Tibial nerve (tissue), 4 donors: ENCODE measurements around the gene NEDD9. TPM values are rescaled to one million over a fixed set of nuclear protein-coding genes. Genes with fewer than 3 reads are reported as not detected.

ENCODE experiments used
- DNase-seq, 2 donors: peaks; one replicate each; pipeline ENCODE4 v3.0.0-alpha.2; 2019; ENCODE audit warnings: low spot score in 2 of 2
- H3K27ac ChIP-seq, 4 donors: fragments of 200-600 bp; sonication (generic) in 3 of 4; one replicate each; pipeline ENCODE4 v1.5.1; 2017 to 2019; ENCODE audit warnings: mild to moderate bottlenecking in 1 of 4
- H3K27me3 ChIP-seq, 2 donors: fragments of 200-600 bp; sonication (generic) in 1 of 2; one replicate each; pipeline versions ENCODE4 v1.5.1 to v1.6.0; 2017 to 2019
- H3K36me3 ChIP-seq, 3 donors: fragments of 200-600 bp; sonication (generic); one replicate each; pipeline ENCODE4 v1.5.1; 2018 to 2019
- H3K4me1 ChIP-seq, 4 donors: fragments of 200-600 bp; sonication (generic) in 3 of 4; one replicate each; pipeline ENCODE4 v1.5.1; 2017 to 2019
- H3K4me3 ChIP-seq, 4 donors: fragments of 200-600 bp; sonication (generic) in 3 of 4; one replicate each; pipeline ENCODE4 v1.5.1; 2017 to 2019; ENCODE audit warnings: mild to moderate bottlenecking in 1 of 4, moderate library complexity in 1 of 4
- H3K9me3 ChIP-seq, 4 donors: fragments of 200-600 bp; sonication (generic) in 3 of 4; one replicate each; pipeline ENCODE4 v1.5.1; 2017 to 2019
- EP300 ChIP-seq, 2 donors: sonication (generic); formaldehyde crosslinking; IDR thresholded peaks; one replicate each; pipeline ENCODE4 v1.6.1; 2017; ENCODE audit warnings: antibody characterized with exemption in 2 of 2, mild to moderate bottlenecking in 1 of 2
- POLR2A ChIP-seq, 2 donors: fragments of 450-650 bp; IDR thresholded peaks; one replicate each; pipeline ENCODE4 v1.6.1; 2017; ENCODE audit warnings: antibody characterized with exemption in 2 of 2, mild to moderate bottlenecking in 2 of 2, moderate library complexity in 2 of 2
- WGBS, 2 donors: methylation state at CpG; one replicate each; pipeline ENCODE4 v1.1.5; 2018; 5-methylcytosine and 5-hydroxymethylcytosine counted together
- total RNA-seq, 4 donors: library from RNA; depleted of rRNA; stranded (reverse); fragments of >200 nt; gene quantifications; one replicate each; pipeline ENCODE4 v1.1.0, GENCODE V29; 2016
- TF ChIP-seq, protein P1 (sequence below), 5 experiments: fragments of 200-600 bp in 3 of 5; fragments of 450-650 bp in 2 of 5; sonication (generic) in 3 of 5; IDR thresholded peaks; one replicate each; pipeline ENCODE4 v1.5.1; 2016 to 2019; ENCODE audit warnings: antibody characterized with exemption in 5 of 5, mild to moderate bottlenecking in 3 of 5, moderate library complexity in 2 of 5

NEDD9 gene
- total RNA-seq, 4 donors from 2014 or later = 107 to 205 (median 130) TPM

DNA sequence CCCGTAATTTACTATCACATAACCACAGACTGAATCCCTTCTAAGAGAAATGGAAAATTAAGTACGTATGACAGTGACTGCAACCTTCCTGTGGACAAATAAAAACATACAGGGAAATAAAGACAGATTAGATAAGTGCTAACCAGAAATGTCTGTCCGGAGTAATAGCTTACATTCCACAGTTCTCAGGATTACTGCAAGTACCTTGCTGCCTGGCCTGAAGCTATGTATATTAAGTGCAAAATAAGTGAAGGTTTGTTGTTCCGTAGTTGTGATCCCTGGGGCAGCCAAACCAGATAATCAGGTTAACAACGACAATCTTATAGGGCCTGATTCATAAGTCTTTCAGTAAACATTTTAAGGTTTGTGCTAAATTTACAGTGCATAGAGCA is 2.8 kb downstream of the NEDD9 start:
- peak overlapping the region; percentile 43 to 72 (median 62) for H3K4me3 ChIP-seq
- 64 to 68% methylated on average over 5 of the region's 5 CpGs for WGBS, 2 donors
- H3K4me1 ChIP-seq = peaks cover 0 to 50% (median 21%) of the 10 kb centered on the region in 4 donors
- H3K36me3 ChIP-seq = no peaks in the 10 kb centered on the region
- H3K9me3 ChIP-seq = no peaks in the 10 kb centered on the region
- peak overlapping the region; percentile 73 to 96 (median 86) for H3K27ac ChIP-seq
- H3K27me3 ChIP-seq = no peaks in the 10 kb centered on the region
- TF ChIP-seq EP300 (IDR thresholded peaks at IDR 0.05) = no peak
- TF ChIP-seq, protein P1, sequence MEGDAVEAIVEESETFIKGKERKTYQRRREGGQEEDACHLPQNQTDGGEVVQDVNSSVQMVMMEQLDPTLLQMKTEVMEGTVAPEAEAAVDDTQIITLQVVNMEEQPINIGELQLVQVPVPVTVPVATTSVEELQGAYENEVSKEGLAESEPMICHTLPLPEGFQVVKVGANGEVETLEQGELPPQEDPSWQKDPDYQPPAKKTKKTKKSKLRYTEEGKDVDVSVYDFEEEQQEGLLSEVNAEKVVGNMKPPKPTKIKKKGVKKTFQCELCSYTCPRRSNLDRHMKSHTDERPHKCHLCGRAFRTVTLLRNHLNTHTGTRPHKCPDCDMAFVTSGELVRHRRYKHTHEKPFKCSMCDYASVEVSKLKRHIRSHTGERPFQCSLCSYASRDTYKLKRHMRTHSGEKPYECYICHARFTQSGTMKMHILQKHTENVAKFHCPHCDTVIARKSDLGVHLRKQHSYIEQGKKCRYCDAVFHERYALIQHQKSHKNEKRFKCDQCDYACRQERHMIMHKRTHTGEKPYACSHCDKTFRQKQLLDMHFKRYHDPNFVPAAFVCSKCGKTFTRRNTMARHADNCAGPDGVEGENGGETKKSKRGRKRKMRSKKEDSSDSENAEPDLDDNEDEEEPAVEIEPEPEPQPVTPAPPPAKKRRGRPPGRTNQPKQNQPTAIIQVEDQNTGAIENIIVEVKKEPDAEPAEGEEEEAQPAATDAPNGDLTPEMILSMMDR (IDR thresholded peaks at IDR 0.05) = no peak
- no peak for TF ChIP-seq POLR2A (IDR thresholded peaks at IDR 0.05)
- DNase-seq = no peak

DNA sequence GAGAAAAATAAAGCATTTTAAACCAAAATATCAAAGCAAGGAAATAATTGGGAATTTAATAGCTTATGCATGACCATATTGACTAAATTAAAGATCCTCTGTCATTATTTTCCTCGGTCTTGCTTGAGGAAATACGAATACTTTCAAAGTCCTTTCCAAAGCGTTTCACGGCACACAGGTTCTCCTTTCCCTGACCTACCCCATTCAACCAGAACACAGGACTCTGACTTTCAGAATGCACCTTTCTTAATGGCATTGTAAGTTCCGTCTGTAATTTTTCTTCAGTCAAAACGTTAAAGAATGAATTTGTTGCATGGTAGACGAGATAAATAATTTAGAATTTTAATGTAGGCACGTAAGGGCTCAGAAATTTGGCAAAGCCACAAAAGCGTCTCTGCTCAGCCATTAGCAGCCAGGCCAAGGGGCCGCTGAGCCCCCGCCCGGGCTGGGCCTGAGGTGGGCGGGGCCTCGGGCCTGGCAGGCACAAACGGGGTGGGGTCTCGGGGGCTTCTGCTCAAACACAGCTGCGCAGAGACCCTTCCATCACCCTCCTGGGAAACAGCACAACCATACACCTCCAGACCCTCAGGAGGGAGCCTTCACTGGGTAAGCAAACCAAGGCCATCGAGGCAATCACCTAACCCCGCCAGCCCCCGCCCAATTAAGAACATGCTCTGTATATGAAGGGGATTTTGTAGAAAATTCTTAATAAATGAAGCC is 3.4 kb downstream of the NEDD9 start:
- WGBS, 2 donors = 40 to 43% methylated on average over 20 of the region's 20 CpGs
- peak overlapping the region; percentile 43 to 72 (median 62) for H3K4me3 ChIP-seq
- no peaks in the 10 kb centered on the region for H3K36me3 ChIP-seq
- peak overlapping the region; percentile 73 to 96 (median 86) for H3K27ac ChIP-seq
- no peaks in the 10 kb centered on the region for H3K9me3 ChIP-seq
- H3K4me1 ChIP-seq = peaks cover 0 to 55% (median 24%) of the 10 kb centered on the region in 4 donors
- DNase-seq = no peak
- TF ChIP-seq EP300 (IDR thresholded peaks at IDR 0.05) (peak in 1 of 2 donors; percentile 28), POLR2A (IDR thresholded peaks at IDR 0.05) (peak in 1 of 2 donors; percentile 21)
- TF ChIP-seq, protein P1 (IDR thresholded peaks at IDR 0.05) = no peak
- H3K27me3 ChIP-seq = no peaks in the 10 kb centered on the region

DNA sequence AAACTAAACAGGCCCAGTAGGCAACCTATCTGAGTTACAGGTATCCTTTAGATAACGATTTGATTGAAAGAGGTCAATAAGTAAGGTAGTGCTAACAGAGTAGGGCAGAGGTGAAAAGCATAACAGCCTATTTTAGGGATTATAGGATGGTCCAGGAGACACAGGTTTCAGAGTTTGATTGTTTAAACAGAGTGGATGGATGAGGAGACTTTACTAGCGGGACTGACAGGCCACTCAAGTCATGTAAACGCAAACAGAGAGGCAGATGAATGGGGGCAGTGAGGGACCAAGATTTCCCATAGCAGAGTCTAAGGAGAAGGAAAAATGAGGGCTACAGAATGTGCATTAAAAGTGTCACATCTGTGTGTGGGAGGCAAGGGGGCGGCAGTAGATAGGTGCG is 4.8 kb downstream of the NEDD9 start:
- TF ChIP-seq, protein P1 (IDR thresholded peaks at IDR 0.05) = no peak
- TF ChIP-seq EP300 (IDR thresholded peaks at IDR 0.05) (no peak), POLR2A (IDR thresholded peaks at IDR 0.05) (no peak)
- Histone ChIP-seq H3K4me3 (peak overlapping the region in 2 of 4 donors; percentile 6 to 69), H3K9me3 (no peaks in the 10 kb centered on the region), H3K27ac (peak overlapping the region in 2 of 4 donors; percentile 92 to 96), H3K36me3 (no peaks in the 10 kb centered on the region), H3K27me3 (no peaks in the 10 kb centered on the region), H3K4me1 (peaks cover 0 to 57% (median 22%) of the 10 kb centered on the region in 4 donors)
- no peak for DNase-seq
- WGBS, 2 donors = 74 to 79% methylated on average over 5 of the region's 5 CpGs

DNA sequence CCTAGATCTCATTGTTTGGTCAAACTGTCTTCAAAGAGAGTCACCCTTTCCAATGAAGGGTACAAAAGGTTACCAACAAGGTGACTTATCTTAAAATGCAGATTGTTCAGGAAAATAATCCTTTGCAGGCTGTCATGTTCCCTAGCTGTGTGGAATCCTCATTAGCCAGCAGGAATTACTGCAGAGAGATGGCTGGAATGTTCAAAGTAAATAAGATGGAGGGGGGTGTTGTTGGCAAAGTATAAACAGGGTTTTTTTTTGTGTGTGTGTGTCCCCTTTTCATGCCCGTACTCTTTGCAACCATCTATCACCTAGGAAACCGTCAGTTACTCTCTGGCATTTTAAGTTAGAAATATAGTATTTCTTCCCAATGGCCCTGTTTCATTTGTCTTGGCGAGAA is 6.5 kb downstream of the NEDD9 start:
- no peaks in the 10 kb centered on the region for H3K9me3 ChIP-seq
- peak overlapping the region in 2 of 4 donors; percentile 47 to 87 for H3K27ac ChIP-seq
- no peak overlapping the region for H3K4me3 ChIP-seq
- peaks cover 0 to 71% (median 23%) of the 10 kb centered on the region in 4 donors for H3K4me1 ChIP-seq
- 85 to 88% methylated on average over 3 of the region's 3 CpGs for WGBS, 2 donors
- TF ChIP-seq, protein P1 (IDR thresholded peaks at IDR 0.05) = no peak
- TF ChIP-seq EP300 (IDR thresholded peaks at IDR 0.05) (no peak), POLR2A (IDR thresholded peaks at IDR 0.05) (no peak)
- no peak for DNase-seq
- H3K27me3 ChIP-seq = no peaks in the 10 kb centered on the region
- no peaks in the 10 kb centered on the region for H3K36me3 ChIP-seq

DNA sequence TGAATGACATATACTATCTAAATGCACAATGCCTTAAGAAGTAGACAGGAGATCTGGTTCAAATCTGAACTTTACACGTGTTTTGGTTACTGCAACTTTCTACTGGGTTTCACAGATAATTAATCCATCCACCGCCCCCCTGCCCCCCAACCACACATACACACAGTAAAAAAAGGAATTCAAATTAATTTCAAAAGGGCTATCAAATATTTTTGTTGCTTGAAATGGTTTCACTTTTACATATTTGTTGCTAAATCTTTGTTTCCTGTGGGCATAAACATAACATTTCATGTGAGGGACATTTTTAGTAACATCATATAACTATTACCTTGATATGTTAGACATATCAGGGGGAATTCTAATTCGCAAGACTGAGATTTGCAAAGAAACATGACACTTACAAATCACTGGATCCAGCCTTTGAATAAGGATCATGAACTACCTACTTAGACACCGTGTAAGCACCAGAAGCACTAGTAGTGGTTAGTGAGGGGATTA is 7.5 kb downstream of the NEDD9 start:
- Histone ChIP-seq H3K36me3 (no peaks in the 10 kb centered on the region), H3K9me3 (no peaks in the 10 kb centered on the region), H3K4me1 (peaks cover 0 to 70% (median 30%) of the 10 kb centered on the region in 4 donors), H3K27me3 (no peaks in the 10 kb centered on the region), H3K4me3 (no peak overlapping the region), H3K27ac (peak overlapping the region; percentile 21 to 87 (median 42))
- 84 to 86% methylated on average over 4 of the region's 4 CpGs for whole genome bisulfite sequencing, 2 donors
- DNase-seq = no peak
- no peak for TF ChIP-seq EP300 (IDR thresholded peaks at IDR 0.05)
- TF ChIP-seq, protein P1 (IDR thresholded peaks at IDR 0.05) = no peak
- TF ChIP-seq POLR2A (IDR thresholded peaks at IDR 0.05) = no peak
